Aorta (tissue), 5 donors: ENCODE measurements around the gene EGFL7. TPM values are rescaled to one million over a fixed set of nuclear protein-coding genes. Genes with fewer than 3 reads are reported as not detected.
"Not testable (repeated sequence)": the region's sequence is repeated elsewhere in the genome, so short reads cannot be mapped to it uniquely, and the experiment has no call there.

Experiments used
- ATAC-seq: fragments of 200-7000 bp; cut with Tn5 transposase; one replicate; pipeline ENCODE4 v1.9.1; 2022; ENCODE audit warnings: moderate library complexity; ENCODE audit not compliant: low FRiP score
- DNase-seq, 2 donors: peaks; one replicate each; pipeline ENCODE4 v3.0.0-alpha.2; 2020
- H3K27ac ChIP-seq, 2 donors: one replicate each; pipeline ENCODE4 v1.5.1; 2013; ENCODE audit warnings: low read length in 2 of 2, mild to moderate bottlenecking in 2 of 2, moderate library complexity in 2 of 2, control low read depth in 1 of 2, inconsistent platforms in 1 of 2, low read depth in 1 of 2
- H3K27me3 ChIP-seq, 2 donors: one replicate each; pipeline ENCODE4 v1.6.1; 2013; ENCODE audit warnings: control low read depth in 1 of 2, low read length in 1 of 2, mild to moderate bottlenecking in 1 of 2, moderate library complexity in 1 of 2; ENCODE audit not compliant: insufficient read depth in 2 of 2, control insufficient read depth in 1 of 2
- H3K36me3 ChIP-seq, 2 donors: one replicate each; pipeline ENCODE4 v1.6.1; 2013; ENCODE audit warnings: control low read depth in 1 of 2, low read length in 1 of 2, mild to moderate bottlenecking in 1 of 2; ENCODE audit not compliant: insufficient read depth in 2 of 2, control insufficient read depth in 1 of 2
- H3K4me1 ChIP-seq, 2 donors: one replicate each; pipeline ENCODE4 v1.6.1; 2013; ENCODE audit warnings: low read length in 2 of 2, control low read depth in 1 of 2, mild to moderate bottlenecking in 1 of 2, moderate library complexity in 1 of 2; ENCODE audit not compliant: insufficient read depth in 2 of 2, control insufficient read depth in 1 of 2
- H3K4me3 ChIP-seq, 2 donors: one replicate each; pipeline ENCODE4 v1.5.1; 2013; ENCODE audit warnings: low read length in 2 of 2, control low read depth in 1 of 2, mild to moderate bottlenecking in 1 of 2
- H3K9me3 ChIP-seq: one replicate; pipeline ENCODE4 v1.6.1; 2013; ENCODE audit warnings: mild to moderate bottlenecking, low read length; ENCODE audit not compliant: control insufficient read depth
- WGBS, 2 donors: extraction: QIAGEN DNeasy Blood & Tissue Kit; methylation state at CpG; one replicate each; pipeline ENCODE4 v1.1.7; 2013; 5-methylcytosine and 5-hydroxymethylcytosine counted together
- intact Hi-C, 2 donors: fragments of 100-400 bp; cut with DNase I; formaldehyde crosslinking; loops; one replicate each; pipeline versions ENCODE4 v1.14.2 to v1.15.0; 2022
- polyA plus RNA-seq, 2 donors: library from polyadenylated mRNA; stranded (reverse); fragments of 200-250 nt; gene quantifications; one replicate each; pipeline ENCODE4 v1.2.3, GENCODE V29; 2013
- total RNA-seq, 2 donors: library from RNA; stranded (reverse); fragmentation: NEBNext Ultra II Directional; extraction: Animal tissue kit (Norgen Biotek cat#: 25700); gene quantifications; one replicate each; pipeline ENCODE4 v1.2.1, GENCODE V29; 2021
- donor health status: healthy with polysubstance abuse.
- donor health status: Bipolar disorder and iron deficiency.
- donor health status: DM: no; HTN: no; CAD: no.
- donor health status: DM: no; HTN: no; CAD: no.
- donor health status: DM: yes; HTN: yes; CAD: no.

The EGFL7 gene
- total and polyA plus RNA-seq, 4 donors, result 13.1 to 308 (median 55.3) TPM

- intact Hi-C loops, result no loop called here
- no peaks in the 10 kb centered on the region for H3K4me1 ChIP-seq
- no peaks in the 10 kb centered on the region for H3K9me3 ChIP-seq
- no peaks in the 10 kb centered on the region for H3K36me3 ChIP-seq
- no peak overlapping the region for H3K4me3 ChIP-seq
- no peak for ATAC-seq
- no peak overlapping the region for H3K27ac ChIP-seq
- no peaks in the 10 kb centered on the region for H3K27me3 ChIP-seq
- no peak for DNase-seq
- WGBS, 2 donors, result 46 to 49% methylated on average over 7 of the region's 7 CpGs
Measured at GRCh38 chr9:136705564-136705963, 42.8 kb downstream of the EGFL7 start.

- intact Hi-C loops, result no loop called here
- Histone ChIP-seq H3K36me3 (no peaks in the 10 kb centered on the region), H3K27me3 (no peaks in the 10 kb centered on the region), H3K4me3 (no peak overlapping the region), H3K9me3 (no peaks in the 10 kb centered on the region), H3K27ac (no peak overlapping the region), H3K4me1 (no peaks in the 10 kb centered on the region)
- DNase-seq, result no peak
- ATAC-seq, result no peak
- WGBS, 2 donors, result 91 to 93% methylated on average over 6 to 7 of the region's 7 CpGs
Measured at GRCh38 chr9:136707011-136707410, 44.3 kb downstream of the EGFL7 start.

GRCh38 chr9:136707849-136708517, 45.3 kb downstream of the EGFL7 start:
- no peak overlapping the region for H3K4me3 ChIP-seq
- no peaks in the 10 kb centered on the region for H3K9me3 ChIP-seq
- no peaks in the 10 kb centered on the region for H3K27me3 ChIP-seq
- WGBS, 2 donors, result 87 to 90% methylated on average over 22 of the region's 22 CpGs
- intact Hi-C loops, result no loop called here
- no peak for DNase-seq
- H3K27ac ChIP-seq, result no peak overlapping the region
- no peaks in the 10 kb centered on the region for H3K36me3 ChIP-seq
- no peak for ATAC-seq
- no peaks in the 10 kb centered on the region for H3K4me1 ChIP-seq

GRCh38 chr9:136709454-136710109, 46.9 kb downstream of the EGFL7 start:
- ATAC-seq (no peak), DNase-seq (no peak)
- H3K9me3 ChIP-seq, result no peaks in the 10 kb centered on the region
- WGBS, 2 donors, result 91 to 93% methylated on average over 24 of the region's 24 CpGs
- H3K4me3 ChIP-seq, result no peak overlapping the region
- no peaks in the 10 kb centered on the region for H3K36me3 ChIP-seq
- H3K27ac ChIP-seq, result no peak overlapping the region
- H3K4me1 ChIP-seq, result no peaks in the 10 kb centered on the region
- intact Hi-C loops, result no loop called here
- H3K27me3 ChIP-seq, result no peaks in the 10 kb centered on the region

GRCh38 chr9:136710543-136710942, 47.8 kb downstream of the EGFL7 start:
- Histone ChIP-seq H3K4me3 (no peak overlapping the region), H3K27me3 (no peaks in the 10 kb centered on the region), H3K27ac (no peak overlapping the region), H3K36me3 (no peaks in the 10 kb centered on the region), H3K4me1 (no peaks in the 10 kb centered on the region), H3K9me3 (no peaks in the 10 kb centered on the region)
- ATAC-seq (no peak), DNase-seq (no peak)
- WGBS, 2 donors, result 80 to 84% methylated on average over 7 of the region's 7 CpGs
- intact Hi-C loops, result no loop called here

- ATAC-seq, DNase-seq, H3K27me3 ChIP-seq, H3K27ac ChIP-seq, H3K36me3 ChIP-seq, H3K9me3 ChIP-seq, intact Hi-C loops, H3K4me1 ChIP-seq, H3K4me3 ChIP-seq: not testable (repeated sequence)
- 14 to 19% methylated on average over 4 of the region's 4 CpGs for WGBS, 2 donors
Measured at GRCh38 chr9:136711219-136711648, 48.5 kb downstream of the EGFL7 start.

DNA sequence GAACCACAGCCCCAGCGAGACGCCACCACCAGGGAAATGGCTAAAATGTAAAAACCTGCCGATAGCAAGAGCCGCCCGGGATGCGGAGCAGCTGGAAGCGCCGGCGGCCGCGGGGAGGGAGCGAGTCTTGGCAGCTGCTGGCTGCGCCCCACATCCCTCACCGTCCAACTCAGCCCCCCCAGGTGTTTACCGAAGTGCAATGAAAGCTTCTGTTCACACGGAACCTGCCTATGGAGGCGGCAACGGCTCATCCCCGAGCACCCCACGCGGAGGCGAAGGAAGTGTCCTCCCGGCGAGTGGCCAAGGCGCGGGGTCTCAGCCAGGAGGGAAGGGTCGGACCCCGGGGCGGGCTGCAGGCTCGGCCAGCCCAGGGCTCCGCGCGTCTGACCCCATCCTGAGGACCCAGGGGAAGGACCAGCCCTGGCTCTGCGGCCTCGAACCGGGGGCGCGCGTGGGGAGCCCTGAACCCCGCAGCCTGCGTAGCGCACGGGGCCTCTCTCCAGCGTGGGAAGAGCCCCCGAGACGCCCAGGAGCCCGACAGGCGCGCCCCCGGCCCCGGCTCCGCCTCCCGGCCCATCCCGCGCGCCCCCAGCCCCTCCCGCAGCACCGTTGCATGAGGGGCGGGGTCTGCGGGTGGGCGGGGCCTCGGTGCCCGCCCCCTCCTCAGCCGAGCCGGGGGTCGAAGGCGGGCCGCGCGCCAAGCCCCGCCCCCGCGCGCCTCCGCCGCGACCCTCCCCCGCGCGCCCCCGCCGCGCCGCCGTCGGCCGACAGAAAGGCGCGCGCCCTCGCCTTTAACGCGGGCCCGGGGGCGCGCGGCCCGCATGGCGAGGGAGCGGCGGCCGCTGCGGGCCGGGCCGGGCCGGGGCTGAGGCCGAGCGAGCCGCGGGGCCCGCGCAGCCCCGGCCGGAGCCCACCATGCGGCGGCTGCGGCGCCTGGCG, 49.3 kb downstream of the EGFL7 start, which contains the start of gene DIPK1B:
Gene DIPK1B, plus strand, starts transcription at position 822 of the 939 bp plus-strand sequence. Its CDS starts 94 bp downstream, at position 916.
- DNase-seq, result no peak
- H3K27ac ChIP-seq, result no peak within 1 kb of the TSS

GRCh38 chr9:136712690-136713544, 50.2 kb downstream of the EGFL7 start:
- intact Hi-C loops, result no loop called here
- WGBS, 2 donors, result 17 to 22% methylated on average over 48 to 56 of the region's 56 CpGs
- Histone ChIP-seq H3K4me1 (no peaks in the 10 kb centered on the region), H3K4me3 (no peak overlapping the region), H3K9me3 (no peaks in the 10 kb centered on the region), H3K36me3 (no peaks in the 10 kb centered on the region), H3K27ac (no peak overlapping the region), H3K27me3 (no peaks in the 10 kb centered on the region)
- DNase-seq (peak in 1 of 2 donors; percentile 79), ATAC-seq (no peak)

More for the DNA sequence above, 49.3 kb downstream of the EGFL7 start, which contains the start of gene DIPK1B:
- peak; percentile 3 for ATAC-seq
- H3K36me3 ChIP-seq, result no peaks in the 10 kb centered on the region
- H3K27me3 ChIP-seq, result no peaks in the 10 kb centered on the region
- H3K9me3 ChIP-seq, result no peaks in the 10 kb centered on the region
- 2% methylated on average over 69 to 119 of the region's 119 CpGs for WGBS, 2 donors
- H3K4me3 ChIP-seq, result no peak within 1 kb of the TSS
- intact Hi-C loops, result no loop called here
- H3K4me1 ChIP-seq, result no peaks in the 10 kb centered on the region
